C4-2B (cell line): ENCODE results near the gene SLC8A2.

Source experiments
- ZFX ChIP-seq: fragments of 450-650 bp; IDR thresholded peaks from 2 replicates; pipeline ENCODE4 v1.6.1; 2017
- TF ChIP-seq, protein P1 (sequence below): fragments of 450-650 bp; conservative IDR thresholded peaks from 2 replicates; pipeline ENCODE4 v1.5.1; 2017; ENCODE audit warnings: mild to moderate bottlenecking

DNA sequence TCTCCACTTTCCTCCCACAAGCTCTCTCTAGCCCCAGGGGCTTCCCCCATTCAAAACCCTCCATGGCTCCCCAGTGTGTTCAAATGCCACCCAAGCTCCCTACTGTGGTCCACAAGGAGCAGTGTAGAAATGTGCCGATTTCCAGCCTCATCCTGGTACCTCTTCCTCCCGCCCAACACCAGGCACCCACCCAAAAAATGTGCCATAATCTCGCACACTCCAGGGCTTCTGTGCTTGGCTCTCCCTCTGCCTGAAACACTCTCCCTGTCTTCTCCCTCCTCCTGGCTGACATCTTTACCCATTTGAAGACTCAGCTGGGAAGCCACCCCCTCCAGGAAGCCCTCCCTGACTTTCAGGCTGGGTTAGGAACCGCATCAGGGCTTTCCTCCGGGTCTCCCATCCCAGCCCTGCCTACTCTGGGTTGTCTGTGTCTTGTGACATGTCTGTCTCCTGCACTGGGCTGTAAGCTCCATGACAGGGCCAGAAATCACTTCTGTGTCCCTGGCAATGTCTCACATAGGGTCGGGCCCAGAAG lies 35.7 kb downstream of the SLC8A2 start:
- TF ChIP-seq, protein P1, sequence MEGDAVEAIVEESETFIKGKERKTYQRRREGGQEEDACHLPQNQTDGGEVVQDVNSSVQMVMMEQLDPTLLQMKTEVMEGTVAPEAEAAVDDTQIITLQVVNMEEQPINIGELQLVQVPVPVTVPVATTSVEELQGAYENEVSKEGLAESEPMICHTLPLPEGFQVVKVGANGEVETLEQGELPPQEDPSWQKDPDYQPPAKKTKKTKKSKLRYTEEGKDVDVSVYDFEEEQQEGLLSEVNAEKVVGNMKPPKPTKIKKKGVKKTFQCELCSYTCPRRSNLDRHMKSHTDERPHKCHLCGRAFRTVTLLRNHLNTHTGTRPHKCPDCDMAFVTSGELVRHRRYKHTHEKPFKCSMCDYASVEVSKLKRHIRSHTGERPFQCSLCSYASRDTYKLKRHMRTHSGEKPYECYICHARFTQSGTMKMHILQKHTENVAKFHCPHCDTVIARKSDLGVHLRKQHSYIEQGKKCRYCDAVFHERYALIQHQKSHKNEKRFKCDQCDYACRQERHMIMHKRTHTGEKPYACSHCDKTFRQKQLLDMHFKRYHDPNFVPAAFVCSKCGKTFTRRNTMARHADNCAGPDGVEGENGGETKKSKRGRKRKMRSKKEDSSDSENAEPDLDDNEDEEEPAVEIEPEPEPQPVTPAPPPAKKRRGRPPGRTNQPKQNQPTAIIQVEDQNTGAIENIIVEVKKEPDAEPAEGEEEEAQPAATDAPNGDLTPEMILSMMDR, result no peak
- no peak for TF ChIP-seq ZFX
